DMS153 (cell line): ENCODE measurements around the gene MYORG.

Experiments
- DNase-seq: peaks from one replicate; lab custom pipeline; 2025; lab: John Stamatoyannopoulos, UW

The MYORG gene

DNA sequence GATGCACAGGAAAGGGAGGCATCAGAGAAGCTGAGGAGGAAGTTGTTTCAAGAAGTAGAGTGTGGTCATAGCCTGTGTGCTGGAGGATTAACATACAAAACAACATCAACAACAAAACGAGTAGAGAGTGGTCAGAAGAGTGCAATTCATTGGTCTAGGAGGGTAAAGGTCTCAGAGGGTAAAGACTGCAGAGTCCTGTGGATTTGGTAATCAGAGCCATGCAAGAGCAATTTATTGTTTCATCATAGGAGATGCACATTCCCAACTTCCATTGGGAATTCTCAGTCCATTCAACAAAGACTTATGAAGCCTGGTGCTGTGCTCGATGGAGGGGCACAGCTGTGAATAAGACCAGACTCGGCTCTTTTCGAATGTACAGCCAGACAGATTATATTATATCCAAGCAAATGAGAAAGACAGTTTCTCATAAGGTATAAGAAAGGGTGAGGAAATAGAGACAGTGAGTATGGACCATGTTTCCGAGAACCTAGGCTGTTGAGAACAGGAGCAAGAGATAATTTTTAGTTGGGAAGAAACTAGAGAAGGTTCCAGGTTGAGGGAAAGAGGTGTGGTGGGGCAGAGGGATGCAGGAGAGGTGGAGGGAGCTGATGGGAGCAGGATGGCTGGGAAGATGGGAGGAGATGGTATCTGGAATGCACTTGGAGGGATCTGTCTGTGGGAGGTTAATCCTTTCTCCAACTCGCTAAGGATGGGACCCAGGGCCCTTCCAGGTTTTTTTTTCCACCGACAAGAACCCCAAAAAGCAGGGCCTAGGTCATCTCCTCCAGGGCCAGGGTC, 7.9 kb upstream of the MYORG start:
- no peak for DNase-seq

DNA sequence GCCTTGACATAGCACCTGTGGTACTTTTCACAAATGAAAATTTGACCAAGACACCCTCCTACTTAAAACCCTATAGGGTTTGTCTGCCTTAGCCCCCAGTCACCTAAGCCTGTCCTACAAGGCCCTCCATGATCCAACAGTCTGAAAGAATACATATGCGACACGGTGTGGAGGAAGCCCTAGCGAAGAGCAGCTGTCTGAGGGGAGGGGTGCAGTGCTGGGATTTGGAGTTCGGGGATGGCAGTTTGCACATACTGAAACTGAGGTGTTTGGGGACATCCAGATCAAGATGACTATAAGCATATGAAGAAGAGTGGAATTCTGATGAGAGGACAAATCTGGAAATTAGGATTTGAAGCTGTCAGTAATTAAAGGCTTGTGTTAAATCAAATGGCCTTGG, 7.2 kb upstream of the MYORG start:
- DNase-seq = no peak

DNA sequence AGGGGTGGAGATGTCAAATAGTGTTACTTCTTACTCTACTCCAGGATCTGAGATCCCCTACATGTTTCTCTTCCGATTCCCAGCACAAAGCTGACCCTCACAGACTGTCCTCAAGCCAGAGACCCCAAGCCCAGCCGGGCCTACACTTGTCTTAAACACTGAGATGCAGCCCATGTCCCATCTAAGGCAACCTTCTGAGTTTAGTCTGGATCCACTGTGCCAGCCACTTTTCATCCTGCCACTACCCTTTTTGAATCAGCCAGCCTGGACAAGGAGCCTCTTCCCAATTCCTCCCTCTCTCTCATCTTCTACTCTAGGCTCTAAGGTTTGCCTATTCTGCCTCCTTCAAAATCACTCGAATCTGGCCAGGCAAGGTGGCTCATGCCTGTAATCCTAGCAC, 6.2 kb upstream of the MYORG start:
- DNase-seq = no peak

DNA sequence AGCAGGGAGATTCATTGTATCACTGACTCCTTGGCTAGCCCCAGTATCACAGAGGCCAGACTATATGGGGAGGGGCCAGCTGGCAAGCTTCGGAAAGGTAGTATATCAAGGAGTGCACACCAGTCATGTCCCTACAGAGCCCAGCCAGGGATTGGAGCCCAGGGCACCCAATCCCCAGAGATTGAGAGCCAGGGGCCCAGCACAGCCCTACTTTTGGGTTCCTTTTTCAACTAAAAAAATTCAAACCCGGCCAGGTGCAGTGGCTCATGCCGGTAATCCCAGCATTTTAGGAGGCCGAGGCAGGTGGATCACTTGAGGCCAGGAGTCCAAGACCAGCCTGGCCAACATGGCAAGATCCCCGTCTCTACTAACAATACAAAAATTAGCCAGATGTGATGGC, 5.4 kb upstream of the MYORG start:
- DNase-seq = no peak

DNA sequence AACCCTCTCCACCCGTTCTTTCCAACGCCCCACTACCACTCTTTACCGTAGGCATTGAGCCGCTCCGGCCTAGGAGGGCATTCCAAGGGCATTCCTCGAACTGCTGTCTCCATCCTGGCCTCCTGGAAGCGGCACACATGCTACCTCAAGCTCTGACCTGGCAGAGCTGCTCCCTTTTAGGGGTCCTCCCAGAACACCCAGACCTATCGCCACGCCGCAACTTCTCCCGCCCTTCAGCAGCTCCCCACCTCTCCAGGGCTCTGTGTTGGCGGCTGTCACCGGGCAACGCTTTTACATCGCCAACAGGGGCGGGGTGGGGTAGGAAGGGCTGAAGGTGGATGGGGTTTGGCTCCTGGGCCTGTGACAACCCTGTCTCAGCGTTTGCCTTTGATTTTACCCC, 4.6 kb upstream of the MYORG start:
- DNase-seq = peak; percentile 25

DNA sequence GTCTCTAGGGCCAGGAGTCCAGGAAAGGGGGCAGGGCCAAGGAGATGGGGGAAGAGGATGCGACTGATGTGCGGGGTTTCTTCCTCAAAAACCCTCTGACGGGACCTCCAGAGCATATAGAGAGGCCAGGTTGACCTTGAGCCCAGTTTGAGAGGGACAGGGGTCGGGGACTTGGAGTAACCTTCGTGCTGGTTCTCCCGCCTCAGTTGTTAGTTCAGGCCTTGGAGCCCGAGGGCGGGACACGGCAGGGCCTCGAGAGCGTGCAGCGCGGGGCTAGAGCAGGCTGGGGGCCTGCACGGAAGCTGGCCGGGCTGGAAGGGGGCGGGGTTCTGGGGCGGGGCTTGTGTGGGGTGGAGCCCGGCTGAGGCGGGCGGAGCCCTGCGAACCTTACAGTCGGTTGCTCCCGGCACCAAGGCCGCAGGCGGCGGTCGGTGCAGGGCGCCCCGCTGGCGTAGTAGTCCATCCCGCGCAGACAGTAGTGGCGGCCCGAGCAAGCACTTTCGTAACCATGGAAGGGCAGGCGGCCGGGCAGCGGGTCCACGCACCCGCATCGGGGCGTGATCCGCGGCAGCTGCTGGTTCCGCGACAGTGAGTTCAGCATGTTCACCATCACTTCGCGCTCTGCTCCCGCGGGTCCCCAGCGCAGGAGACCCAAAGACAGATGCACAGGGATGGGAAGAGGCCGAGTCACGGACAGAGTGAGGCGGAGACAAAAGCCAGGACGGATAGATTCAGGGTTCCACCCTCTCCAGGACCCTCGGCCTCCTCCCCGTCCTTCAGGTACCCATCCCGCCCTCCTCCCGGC, 4.0 kb upstream of the MYORG start:
- DNase-seq = peak; percentile 67

DNA sequence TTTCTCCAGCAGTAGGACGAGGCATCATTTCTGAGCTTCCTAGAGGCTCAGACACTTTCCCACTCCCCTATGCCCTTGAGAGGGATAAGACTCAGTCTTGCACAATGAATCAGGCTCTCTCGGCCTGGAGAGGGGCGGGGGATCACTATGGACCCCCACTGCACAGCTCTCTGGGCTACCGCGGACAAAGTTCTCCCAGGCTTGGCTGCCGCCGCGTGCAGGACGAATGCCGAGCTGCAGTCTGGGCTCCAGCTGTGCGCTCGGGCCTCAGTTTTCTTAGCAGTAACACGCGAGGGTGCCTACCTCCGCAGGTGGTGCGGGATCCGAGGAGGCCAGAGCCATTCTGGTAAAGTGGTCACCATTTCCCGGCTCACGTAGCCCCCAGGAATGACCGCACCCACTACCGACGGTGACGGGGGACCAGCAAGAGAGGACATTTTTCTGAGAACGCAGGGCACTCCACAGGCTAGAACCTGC, 3.4 kb upstream of the MYORG start:
- DNase-seq = no peak

DNA sequence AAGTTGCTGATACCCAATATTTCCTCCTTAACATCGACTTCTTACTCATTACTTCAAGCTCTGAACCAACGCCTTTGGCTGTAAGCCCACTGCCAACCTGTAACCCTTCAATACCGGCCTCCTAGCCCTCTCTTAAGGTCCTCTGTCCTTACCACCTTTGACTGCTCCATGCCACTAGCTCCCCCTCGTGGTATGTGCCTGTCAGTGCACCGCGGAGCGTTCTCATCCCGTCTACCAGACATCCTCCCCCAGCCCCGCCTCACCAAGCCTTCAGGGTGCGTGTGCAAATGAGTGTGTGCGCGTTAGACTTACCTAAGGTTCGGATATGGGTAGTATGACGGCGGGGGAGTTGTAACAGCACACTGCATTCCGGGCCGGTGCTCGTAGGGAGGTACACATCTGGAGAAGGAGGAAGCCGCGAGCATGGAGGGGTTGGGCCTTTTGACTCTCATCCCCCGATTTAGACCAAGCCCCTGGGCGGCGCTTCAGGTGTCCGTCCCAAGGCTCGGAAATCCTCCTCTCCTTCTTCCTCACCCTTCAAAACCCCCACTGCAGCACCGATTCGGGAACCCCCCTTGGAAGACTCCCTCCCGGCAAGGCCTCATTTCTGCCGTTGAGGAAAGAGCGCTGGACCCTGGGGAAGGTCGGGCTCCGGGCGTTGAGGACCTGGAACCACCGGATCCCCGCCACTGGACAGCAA, 2.8 kb upstream of the MYORG start:
- peak; percentile 71 for DNase-seq

DNA sequence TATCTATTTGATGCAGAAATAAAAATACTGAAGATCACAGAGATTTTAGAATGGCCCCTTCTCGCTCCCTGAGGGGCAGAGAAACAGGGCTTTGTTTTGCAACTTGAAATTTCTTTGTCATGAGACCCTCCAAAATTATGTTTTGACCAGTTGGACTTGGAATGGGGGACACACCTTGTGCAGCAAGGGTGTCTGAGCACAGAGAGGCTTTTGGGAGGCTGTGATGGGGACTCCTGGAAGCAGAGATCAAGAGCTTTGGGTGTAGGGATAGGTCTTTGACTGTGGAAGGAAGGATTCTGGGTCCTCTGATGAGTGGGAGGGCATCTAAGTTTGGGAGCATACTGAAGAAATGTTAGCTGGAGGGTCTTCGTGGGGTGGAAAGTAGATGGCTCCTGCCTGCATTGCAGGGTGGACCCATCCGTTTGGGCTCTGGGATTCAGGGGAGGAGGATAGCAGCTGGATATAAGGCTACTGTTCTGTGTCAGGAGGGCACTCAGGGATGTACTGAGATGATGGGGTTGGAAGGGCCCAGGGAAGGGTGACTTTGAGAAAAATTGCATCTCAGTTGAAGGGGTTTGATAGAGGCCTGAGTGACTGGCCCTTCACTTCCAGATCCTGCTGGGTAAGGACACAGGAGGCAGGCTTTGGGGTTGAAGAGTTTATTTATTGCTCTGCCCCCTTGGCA, 1.8 kb upstream of the MYORG start:
- no peak for DNase-seq

DNA sequence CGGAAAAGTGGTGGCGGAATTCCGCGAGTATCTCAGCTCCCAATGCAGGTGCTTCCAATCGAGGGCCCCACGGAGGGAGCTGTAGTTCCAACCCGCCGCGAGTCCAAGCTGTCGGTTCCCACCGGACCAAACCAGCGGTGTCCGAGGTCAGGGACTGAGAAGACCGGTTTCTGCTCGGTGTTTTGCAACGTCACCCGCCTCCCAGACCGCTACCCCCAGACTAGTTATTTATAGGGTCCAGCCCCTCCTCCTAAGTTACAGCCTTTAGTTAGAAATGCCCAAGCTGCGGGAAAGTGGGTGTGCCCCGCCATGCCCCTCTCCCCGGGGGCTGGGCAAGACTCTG, 677 bp upstream of the MYORG start:
- no peak for DNase-seq

DNA sequence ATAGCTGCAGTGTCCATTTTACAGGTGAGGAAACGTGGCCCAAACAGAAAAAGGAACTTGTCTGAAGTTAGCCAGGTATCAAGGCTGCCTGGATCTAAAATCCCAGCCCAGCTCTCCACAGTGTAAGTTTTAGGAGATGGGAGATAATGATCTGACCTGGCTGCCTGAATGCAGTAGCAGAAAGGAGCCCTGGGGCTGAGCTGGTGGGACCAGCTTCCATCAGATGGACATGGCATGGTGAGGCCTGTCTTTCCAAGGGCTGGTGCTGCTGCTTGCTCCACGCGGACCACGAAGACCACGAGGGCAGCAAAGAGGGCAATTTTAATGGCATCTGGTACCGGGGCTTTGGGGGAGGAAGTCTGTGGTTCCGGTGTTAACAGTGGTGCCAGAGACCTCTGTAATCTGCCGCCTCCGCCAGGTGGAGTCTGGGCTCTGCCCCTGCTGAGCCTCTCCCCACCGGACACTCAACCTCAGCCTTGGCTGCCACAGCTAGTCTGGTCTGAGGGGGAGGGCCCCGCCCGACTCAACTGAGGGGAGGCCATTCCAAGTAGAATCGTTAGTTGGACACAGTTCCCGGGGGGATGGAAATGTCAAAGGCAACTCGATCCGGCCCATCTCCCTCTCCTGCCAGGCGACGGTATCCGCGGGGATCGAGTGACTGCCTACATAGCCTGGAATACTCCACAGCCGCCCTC, 650 bp downstream of the MYORG start:
- no peak for DNase-seq

DNA sequence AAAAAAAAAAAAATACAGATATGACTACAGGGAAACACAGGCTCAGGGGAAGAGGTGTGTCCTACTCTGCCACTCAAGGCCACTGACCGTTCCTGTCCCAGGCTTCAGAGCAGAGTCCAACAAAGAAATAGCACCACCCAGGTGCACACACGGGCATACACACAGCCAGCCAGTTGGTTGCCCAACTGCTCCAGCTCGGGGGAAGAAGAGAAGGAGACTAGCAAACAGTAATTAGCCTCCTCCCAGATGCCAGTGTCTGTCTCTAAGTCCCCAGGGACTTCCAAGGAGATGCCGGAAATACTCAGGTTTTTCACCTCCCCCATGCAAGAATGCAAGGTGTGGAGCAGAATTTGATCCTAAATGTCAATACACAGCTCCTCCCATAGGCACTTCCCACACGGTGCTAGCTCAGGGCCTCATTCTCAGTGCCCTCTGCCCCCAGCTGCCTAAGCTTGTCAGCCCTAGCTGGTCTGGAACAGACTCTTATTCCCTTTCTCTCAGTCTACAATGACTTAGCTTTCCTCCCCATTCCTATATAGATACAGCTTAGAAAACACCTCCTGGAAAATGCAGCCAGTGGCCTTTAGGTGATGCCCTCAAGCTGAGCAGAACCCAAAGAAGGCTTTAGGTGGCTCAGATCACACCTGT, 1.7 kb downstream of the MYORG start:
- DNase-seq = peak; percentile 53

DNA sequence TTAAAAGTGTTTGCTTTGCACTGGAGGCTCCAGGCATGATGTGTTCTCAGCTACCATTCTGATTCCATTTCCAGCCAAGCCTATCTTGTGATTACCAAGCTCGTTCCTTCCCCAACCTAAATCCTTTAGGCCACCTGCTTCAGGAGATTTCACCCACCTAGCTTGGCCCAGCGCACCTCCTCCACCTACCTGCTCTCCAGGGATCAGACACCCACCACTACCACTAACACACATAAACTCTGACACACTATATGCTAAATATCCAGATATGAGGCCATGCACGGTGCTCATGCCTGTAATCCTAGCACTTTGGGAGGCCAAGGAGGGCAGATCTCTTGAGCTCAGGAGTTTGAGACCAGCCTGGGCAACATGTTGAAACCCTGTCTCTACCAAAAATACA, 2.4 kb downstream of the MYORG start:
- no peak for DNase-seq

DNA sequence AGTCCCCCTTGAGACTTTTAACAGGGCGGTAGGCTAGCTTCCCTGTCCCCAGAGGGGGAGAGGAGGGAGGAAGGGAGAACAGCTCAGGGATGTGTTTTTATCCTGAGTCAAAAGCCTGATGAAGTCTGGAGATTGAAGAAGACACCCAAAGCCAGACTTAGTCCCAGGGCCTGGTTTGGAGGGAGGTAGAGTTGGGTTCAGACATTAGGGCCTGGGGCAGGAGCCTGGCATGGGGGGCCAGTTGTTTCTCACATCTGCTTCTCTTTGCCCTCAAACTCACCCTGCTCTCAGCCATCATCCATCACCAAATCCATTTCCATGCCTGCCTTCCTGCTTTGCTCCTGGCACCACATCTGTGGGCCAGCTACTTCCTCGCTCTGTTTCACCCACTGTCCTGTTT, 2.9 kb downstream of the MYORG start:
- DNase-seq = no peak

DNA sequence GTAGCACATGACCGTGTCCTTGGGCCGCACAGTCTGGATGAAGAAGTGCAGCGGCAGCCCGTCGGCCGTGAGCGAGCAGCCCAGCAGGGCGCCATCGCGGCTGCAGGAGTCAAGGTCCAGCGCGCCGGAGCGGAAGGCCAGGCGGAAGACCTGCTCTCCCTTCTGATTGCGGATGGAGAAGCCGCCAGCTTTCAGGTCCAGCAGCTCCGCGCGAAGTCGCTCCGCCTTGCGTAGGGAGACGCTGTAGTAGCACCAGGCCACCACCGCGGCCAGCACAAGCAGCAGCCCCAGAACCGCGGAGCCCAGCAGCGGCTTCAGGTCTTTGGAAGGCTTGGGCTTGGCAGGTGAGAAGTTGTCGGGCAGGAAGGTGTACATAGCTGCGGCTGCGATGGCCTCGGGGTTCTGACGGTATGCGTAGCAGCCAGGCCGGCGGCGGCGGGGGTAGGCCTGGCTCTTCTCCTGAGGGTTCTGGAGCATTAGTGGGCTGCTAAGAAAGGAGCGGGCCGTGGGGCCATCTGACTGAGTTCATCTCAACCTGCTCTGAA, 4.2 kb downstream of the MYORG start:
- no peak for DNase-seq

DNA sequence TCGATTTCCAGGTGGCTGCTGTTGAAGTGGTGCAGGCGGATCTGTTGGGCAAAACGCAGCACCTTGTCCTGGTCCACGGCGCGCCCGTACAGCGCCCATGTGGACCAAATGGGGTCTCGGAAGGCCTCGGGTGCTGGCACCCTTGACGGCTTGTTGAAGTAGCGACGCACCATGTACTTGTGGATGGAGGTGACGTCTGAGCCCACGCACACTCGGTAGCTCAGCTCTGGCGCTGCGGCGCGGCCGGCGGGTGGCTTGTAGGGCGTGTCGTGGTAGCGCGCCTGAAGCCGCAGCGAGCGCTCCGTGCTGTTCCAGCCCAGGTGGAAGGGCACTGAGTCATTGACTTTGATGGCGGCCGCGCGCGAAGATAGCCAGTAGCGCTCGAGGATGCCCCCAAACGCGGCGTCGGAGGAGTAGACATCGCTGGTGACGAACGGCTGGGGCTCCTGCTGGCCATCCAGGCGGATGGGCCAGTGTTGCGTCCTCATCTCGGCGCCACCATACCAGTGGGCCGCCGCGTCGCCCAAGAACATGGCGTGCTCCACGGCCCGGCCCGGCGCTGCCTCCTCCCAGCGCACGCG, 4.7 kb downstream of the MYORG start:
- DNase-seq = no peak

DNA sequence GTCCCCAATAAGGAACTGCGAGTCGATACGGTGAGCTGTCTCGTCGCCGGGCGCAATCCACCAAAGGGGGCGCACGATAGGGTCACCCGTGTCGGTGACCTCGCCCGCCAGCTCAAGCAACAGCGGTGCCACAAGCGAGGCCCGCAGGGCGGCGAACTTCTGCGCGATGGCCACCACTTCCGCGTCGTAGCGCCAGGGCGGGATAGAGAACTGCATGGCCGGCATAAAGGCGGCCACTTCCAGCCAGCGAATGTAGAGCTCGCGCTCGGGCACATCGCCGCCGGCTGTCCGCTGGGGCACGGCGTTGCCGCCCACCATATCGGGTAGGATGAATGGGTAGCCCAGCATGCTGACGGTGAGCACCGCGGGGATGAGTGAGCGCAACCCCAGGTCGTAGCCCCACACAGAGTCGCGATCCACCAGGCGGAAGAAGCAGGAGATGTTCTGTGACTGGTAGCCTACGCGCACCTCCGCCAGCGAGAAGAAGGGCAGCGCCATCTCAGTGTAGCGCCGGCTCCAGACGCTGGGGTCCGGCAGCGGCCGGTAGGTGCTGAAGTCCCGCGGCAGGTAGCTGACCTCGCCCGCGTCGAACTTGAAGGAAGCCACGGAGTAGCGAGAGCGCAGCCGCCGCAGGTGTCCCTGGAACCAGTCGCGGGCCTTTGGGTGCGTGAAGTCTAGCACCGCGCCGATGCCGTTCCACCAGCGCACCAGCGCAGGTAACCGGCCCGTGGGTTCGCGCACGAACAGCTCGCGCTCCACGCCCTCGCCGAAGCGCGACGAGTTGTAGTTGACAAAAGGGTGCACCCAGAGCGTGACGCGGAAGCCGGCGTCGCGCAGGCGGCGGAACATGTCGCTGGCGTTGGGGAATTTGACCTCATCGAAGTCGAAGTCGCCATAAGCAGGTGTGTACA, 5.5 kb downstream of the MYORG start:
- DNase-seq = no peak

DNA sequence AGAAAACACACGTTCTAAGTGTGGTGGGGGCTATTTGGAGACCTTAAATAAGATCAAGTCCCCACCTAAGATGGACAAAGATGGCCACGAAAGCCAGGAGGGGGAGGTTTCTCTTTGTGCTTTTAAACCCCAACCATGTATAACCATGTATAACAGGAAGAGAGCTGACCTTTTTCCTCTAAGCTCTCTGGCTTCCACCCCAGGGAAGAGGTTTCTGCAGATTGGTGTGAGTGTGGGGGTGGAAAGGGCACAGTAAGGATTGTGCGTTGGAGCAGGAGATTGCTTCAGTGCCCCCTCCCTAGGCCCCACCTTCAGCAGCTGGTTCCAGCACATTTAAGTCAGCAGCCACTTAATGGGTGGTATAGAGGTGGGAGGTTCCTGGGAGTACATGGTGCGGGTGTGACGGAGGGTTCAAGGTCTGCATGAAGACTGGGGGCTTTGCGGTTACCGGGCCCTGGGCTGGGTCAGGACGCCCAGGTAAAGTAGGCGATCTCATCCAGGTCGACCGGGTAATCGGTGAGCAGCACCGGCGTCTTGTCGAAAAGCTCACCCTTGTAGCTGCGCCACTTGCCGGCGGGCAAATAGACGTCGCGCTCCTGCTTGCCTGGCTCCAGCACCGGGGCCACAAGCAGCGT, 6.2 kb downstream of the MYORG start:
- no peak for DNase-seq

DNA sequence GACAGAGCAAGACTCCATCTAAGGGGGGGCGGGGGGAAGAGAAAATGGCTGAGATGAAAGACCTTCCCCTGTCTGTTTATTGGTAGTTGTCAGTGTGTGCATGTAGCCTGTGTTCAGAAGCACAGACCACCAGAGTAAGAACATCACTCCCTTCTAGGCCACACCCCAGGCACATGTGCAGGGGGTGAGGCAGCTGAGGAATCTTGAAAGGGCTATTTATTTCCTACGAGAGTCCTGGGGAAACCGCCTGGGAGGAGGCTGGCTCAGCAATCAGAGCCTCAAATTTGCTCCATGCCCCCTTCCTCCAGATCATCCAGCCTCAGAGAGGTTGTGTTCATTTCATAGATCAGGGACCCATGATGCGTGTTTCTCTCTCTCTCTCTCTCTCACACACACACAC, 7.1 kb downstream of the MYORG start:
- no peak for DNase-seq
